DMS53 (cell line): Measurements from ENCODE around the gene SHANK1.

ENCODE experiments used
- DNase-seq: peaks from one replicate; lab custom pipeline; 2025; lab: John Stamatoyannopoulos, UW

SHANK1 gene

DNA sequence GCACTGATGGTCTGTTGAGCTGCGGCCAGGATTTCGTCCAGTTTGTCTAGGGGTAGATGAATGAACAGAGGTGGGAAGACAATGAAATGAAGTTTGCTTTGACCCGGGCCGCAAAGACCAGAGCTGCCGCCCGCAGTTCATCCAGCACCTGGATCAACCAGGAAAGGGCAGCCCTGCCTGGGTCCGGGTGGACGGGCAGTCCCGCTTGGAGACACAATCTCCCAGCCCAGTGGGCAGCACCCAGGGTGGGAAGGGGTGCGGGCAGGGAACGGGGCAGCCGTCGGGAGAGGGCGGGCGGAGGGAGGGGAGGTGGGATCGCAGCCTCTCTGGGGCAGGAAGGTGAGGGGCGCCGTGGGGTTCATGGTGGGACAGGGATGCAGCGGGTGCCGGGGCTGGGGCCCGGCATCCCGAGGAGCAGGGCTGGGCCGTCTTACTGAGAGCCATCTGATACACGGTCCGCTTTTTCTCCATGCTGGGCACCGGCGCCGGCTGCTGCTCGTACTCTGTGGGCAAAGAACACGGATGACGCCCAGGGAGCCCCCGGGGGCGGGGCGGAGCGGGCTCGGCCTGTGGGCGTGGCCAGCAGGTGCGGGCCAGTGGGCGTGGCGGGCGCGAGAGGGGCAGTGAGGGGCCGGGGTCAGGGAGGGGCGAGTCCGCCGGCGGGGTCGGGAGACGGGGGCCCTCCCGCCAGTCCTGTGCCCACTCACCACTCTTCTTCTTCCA lies 33.1 kb downstream of the SHANK1 start:
- DNase-seq, result no peak

- DNase-seq, result peak; percentile 75
These were observed 40.2 kb downstream of the SHANK1 start for GRCh38 chr19:50679177-50680125.

DNA sequence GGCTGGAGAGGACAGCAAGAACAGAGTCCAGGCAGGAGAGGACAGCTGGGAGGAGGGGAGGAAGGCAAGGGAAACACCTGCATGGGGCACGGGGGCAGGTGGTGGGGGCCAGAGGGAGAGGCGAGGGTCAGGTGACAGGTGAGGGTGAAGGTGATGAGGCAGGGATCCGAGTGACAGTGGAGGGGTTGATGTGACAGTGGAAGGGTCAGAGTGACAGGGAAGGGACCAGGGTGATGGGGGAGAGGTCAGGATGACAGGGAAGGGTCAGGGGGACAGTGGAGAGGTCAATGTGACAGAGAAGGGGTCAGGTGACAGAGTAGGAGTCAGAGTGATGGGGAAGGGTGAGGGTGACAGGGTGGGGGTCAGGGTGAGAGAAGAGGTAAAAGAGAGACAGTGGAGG lies 41.3 kb downstream of the SHANK1 start:
- DNase-seq, result no peak

DNA sequence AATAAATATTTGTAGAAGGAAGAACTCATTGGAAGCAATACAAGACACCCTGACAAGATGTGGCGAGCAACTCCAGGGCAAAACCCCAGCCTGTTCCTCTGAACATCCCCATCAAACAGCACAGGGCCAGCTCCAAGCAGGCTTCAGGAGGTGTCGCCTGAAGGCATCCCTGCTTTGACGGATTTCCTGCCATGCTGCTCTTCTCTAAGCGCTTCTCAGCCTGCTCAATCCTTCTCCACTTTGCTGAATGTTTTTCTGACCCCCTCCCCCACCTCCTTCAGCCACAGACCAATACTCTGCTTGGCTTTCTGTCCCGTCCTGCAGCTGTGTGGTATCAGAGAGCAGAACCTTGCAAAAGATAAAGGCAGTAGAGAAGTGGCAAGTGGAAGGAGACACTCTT lies 42.0 kb downstream of the SHANK1 start:
- no peak for DNase-seq

DNA sequence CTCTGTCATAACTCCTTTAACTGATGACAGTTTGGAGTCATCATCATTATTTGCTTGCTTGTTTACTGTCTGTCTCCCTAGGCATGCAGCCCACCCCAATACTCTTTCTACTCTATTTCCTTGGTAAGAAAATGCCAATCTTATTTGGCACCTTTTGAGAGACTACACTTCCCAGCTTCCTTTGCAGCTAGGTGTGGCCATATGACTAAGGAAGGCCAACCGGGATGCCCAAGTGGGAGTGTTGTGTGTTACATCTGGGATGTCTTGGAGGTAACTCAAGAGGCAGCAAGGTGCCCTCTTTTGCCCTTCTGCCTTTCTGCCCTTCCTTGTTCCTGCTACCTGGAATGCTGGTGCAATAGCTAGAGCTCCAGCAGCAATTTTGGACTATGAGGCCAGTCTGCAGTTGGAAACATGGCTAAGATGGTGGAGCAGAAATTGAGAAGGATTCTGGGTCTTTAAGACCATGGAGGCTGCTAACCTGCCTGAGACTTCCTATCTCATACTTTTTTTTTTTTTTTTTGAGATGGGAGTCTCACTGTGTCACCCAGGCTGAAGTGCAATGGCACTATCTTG lies 42.9 kb downstream of the SHANK1 start:
- DNase-seq, result no peak

- DNase-seq, result no peak
These were observed 46.5 kb downstream of the SHANK1 start for GRCh38 chr19:50673118-50673517.

DNA sequence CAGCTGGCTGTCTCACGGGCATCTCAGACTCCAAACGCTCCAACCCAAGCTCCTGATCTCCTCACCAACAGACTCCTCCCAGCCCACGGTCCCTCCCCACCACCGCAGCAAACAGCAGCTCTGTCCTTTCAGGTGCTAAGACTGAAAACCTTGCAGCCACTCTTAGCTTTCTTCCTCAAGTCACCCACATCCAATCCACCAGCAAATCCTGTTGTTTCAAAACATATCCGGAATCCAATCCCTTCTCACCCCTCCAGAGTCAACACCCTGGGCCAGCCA lies 49.6 kb downstream of the SHANK1 start:
- DNase-seq, result no peak

DNA sequence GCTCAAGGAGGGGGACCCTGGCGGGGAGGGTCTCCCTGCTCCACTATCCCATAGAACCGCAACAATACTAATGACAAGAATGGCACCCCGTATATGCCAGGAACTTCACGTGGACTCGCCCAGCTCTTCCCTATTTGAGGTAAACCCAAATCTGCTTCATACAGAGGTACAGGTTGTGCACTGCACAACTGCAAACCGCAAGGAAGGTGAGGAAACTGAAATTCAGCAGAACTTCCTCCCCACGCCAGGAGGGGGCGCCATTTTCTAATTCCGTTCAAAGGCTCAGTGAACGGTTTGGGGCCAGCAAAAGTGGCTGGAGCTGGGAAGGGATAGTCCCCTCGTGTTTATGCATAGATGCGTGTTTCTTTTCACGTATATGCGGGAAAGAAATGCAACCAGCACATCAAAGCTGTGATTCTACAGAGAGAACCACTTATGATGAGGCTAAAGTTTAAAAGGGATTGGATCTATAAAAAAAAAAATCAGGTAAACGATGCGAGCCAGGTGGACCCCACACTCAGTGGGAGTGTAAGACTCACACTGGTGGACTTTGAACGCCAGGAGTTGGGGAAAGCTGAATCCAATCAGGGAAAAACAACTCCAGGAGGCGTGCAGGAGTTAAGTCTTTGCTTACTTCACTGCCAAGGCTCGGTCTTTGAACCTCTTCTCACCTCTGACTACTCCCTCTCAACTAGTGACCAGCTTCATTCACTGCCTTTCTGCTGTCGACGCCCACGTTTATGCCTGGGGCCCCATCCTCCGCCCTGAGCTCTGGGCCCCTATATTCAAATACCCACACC lies 50.1 kb downstream of the SHANK1 start:
- DNase-seq, result peak; percentile 19

GRCh38 chr19:50668879-50669278 lies 50.7 kb downstream of the SHANK1 start:
- no peak for DNase-seq

DNA sequence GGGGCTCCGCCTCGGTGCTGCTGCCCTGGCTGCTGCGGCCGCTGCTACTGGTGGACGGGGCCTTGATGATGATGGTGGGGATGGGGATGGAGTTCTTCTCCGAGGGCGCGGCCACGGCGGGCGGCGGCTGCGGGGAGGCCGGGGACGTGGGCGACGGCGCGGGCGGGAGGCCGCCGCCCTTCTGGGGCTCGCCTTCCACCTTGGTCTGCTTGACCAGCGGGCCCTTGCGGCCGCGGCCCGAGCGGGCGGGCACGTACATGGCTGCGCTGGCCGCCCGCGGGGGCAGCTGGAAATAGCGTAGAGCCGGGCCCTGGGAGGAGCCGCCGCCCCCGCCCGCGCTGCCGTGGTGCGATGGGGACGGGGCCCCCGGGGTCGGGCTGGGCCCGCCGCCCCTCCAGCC lies 51.2 kb downstream of the SHANK1 start:
- no peak for DNase-seq

- no peak for DNase-seq
These were observed 51.8 kb downstream of the SHANK1 start for GRCh38 chr19:50667759-50668231.

- no peak for DNase-seq
These were observed 52.3 kb downstream of the SHANK1 start for GRCh38 chr19:50667177-50667758.

- no peak for DNase-seq
These were observed 53.0 kb downstream of the SHANK1 start for GRCh38 chr19:50666346-50667176.

GRCh38 chr19:50664204-50664603 lies 55.4 kb downstream of the SHANK1 start:
- no peak for DNase-seq

DNA sequence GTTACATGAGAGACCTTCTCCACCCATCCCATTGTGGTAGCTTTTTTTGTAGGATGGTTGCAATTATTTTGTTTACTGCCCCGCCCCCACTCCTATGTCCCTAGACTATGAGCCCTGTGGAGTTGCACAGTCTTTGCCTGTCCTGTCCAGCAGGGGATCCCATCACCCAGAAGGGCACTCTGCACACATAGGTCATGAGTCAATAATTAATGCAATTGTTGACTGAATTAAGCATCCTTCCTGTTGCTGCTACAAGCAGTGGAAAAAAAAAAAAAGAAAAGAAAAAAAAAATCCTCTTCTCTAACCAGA lies 56.2 kb downstream of the SHANK1 start:
- peak; percentile 45 for DNase-seq

- no peak for DNase-seq
These were observed 56.7 kb downstream of the SHANK1 start for GRCh38 chr19:50662651-50663481.

- DNase-seq, result no peak
These were observed 57.6 kb downstream of the SHANK1 start for GRCh38 chr19:50661766-50662650.

DNA sequence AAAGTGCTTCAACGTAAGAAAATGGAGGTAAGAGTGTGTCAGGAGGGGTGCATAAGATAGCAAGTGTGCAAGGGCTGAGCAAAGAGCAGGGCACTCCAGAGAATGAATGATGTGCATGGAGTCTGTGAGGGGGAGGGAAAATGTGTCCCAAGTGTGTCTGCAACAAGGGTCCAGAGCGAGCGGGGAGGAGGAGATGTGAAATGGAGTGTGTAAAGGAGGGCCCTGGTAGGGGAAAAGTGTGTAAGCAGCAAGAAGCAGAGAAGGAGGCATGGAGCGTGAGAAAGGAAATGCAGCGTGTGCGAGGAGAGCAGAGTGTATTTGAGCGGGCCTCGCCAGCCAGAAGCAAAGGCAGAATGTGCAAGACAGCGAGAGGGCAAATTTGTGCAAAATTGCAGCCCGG lies 58.6 kb downstream of the SHANK1 start:
- DNase-seq, result no peak

GRCh38 chr19:50660088-50660366 lies 59.6 kb downstream of the SHANK1 start:
- DNase-seq, result no peak
